Psoas muscle (tissue), 8 donors: ENCODE data around the gene MYO5C. TPM values are rescaled to one million over a fixed set of nuclear protein-coding genes. Genes with fewer than 3 reads are reported as not detected.

Experiments
- ATAC-seq, 4 donors: fragments of 200-7000 bp; cut with Tn5 transposase; one replicate each; pipeline ENCODE4 v1.9.1; 2020; ENCODE audit warnings: moderate library complexity in 3 of 4, mild to moderate bottlenecking in 2 of 4
- DNase-seq, 2 donors: peaks; one replicate each; pipeline ENCODE4 v3.0.0-alpha.2; 2020
- H3K27ac ChIP-seq: fragments of 200-600 bp; one replicate; pipeline ENCODE4 v1.8.0; 2022
- H3K27me3 ChIP-seq, 3 donors: fragments of 200-600 bp in 1 of 3; one replicate each; pipeline versions ENCODE4 v1.6.1 to v1.8.0; 2013 to 2022; ENCODE audit warnings: low read length in 2 of 3, mild to moderate bottlenecking in 2 of 3, moderate library complexity in 1 of 3; ENCODE audit not compliant: insufficient read depth in 3 of 3
- H3K36me3 ChIP-seq, 2 donors: fragments of 200-600 bp in 1 of 2; one replicate each; pipeline versions ENCODE4 v1.6.1 to v1.8.0; 2013 to 2022; ENCODE audit warnings: low read depth in 1 of 2, mild to moderate bottlenecking in 1 of 2, moderate library complexity in 1 of 2; ENCODE audit not compliant: insufficient read depth in 1 of 2
- H3K4me1 ChIP-seq: fragments of 200-600 bp; one replicate; pipeline ENCODE4 v1.8.0; 2022
- H3K4me3 ChIP-seq: fragments of 200-600 bp; one replicate; pipeline ENCODE4 v1.8.0; 2022; ENCODE audit warnings: mild to moderate bottlenecking
- H3K9me3 ChIP-seq: fragments of 200-600 bp; one replicate; pipeline ENCODE4 v1.8.0; 2022
- CTCF ChIP-seq: fragments of 200-600 bp; IDR thresholded peaks from one replicate; pipeline ENCODE4 v1.8.0; 2022; ENCODE audit warnings: antibody characterized with exemption
- WGBS, 3 donors: extraction: QIAGEN DNeasy Blood & Tissue Kit; methylation state at CpG; one replicate each; pipeline versions ENCODE4 v1.1.6 to v1.1.7; 2013; 5-methylcytosine and 5-hydroxymethylcytosine counted together
- intact Hi-C, 2 donors: fragments of 100-400 bp; cut with DNase I; formaldehyde crosslinking; loops; one replicate each; pipeline versions ENCODE4 v1.11.0 to v1.14.2; 2022
- polyA plus RNA-seq, 3 donors: library from polyadenylated mRNA; stranded (reverse); fragments of 200-250 nt; gene quantifications; one replicate each; pipeline ENCODE4 v1.2.3, GENCODE V29; 2013
- total RNA-seq, 4 donors: library from RNA; stranded (reverse); fragmentation: NEBNext Ultra II Directional in 2 of 4; extraction: Animal tissue kit (Norgen Biotek cat#: 25700) in 2 of 4; gene quantifications; one replicate each; pipeline versions ENCODE4 v1.2.1 to v1.2.4, GENCODE V29; 2021 to 2023
- donor health status: healthy with polysubstance abuse.
- donor health status: DM: no; HTN: no; CAD: no; lungs with moderate emphysema.
- donor health status: Bipolar disorder and iron deficiency.
- donor health status: healthy.
- donor health status: DM: yes; HTN: yes; CAD: no.
- donor health status: DM: no; HTN: no; CAD: no.
- donor health status: DM: no; HTN: no; CAD: no.
- donor health status: DM: yes; HTN: yes; CAD: no.

The MYO5C gene
- total and polyA plus RNA-seq, 7 donors, result 0.53 to 3.0 (median 1.2) TPM

GRCh38 chr15:52154896-52155865 is 140.4 kb downstream of the MYO5C start:
- Histone ChIP-seq H3K4me1 (no peaks in the 10 kb centered on the region), H3K36me3 (no peaks in the 10 kb centered on the region), H3K4me3 (no peak overlapping the region), H3K27ac (no peak overlapping the region), H3K9me3 (no peaks in the 10 kb centered on the region), H3K27me3 (no peaks in the 10 kb centered on the region)
- intact Hi-C loops, result no loop called here
- TF ChIP-seq CTCF, result no peak
- no peak for DNase-seq
- ATAC-seq, result no peak
- 73 to 80% (median 79%) methylated on average over 8 of the region's 8 CpGs for WGBS, 3 donors

- DNase-seq, result no peak
- H3K9me3 ChIP-seq, result no peaks in the 10 kb centered on the region
- H3K4me1 ChIP-seq, result no peaks in the 10 kb centered on the region
- H3K27ac ChIP-seq, result no peak overlapping the region
- no peak for ATAC-seq
- no peaks in the 10 kb centered on the region for H3K36me3 ChIP-seq
- no peak for TF ChIP-seq CTCF
- intact Hi-C loops, result no loop called here
- 96 to 98% (median 97%) methylated on average over 12 of the region's 12 CpGs for WGBS, 3 donors
- H3K4me3 ChIP-seq, result no peak overlapping the region
- H3K27me3 ChIP-seq, result no peaks in the 10 kb centered on the region
Observed at GRCh38 chr15:52153900-52154895, 141.4 kb downstream of the MYO5C start.

- no peaks in the 10 kb centered on the region for H3K4me1 ChIP-seq
- no peaks in the 10 kb centered on the region for H3K27me3 ChIP-seq
- TF ChIP-seq CTCF, result no peak
- H3K27ac ChIP-seq, result no peak overlapping the region
- WGBS, 3 donors, result 84 to 91% (median 87%) methylated on average over 4 of the region's 4 CpGs
- H3K36me3 ChIP-seq, result no peaks in the 10 kb centered on the region
- intact Hi-C loops, result no loop called here
- DNase-seq, result no peak
- H3K4me3 ChIP-seq, result no peak overlapping the region
- no peaks in the 10 kb centered on the region for H3K9me3 ChIP-seq
- ATAC-seq, result no peak
Observed at GRCh38 chr15:52151353-52151752, 144.3 kb downstream of the MYO5C start.

GRCh38 chr15:52150871-52151270 is 144.7 kb downstream of the MYO5C start:
- WGBS, 3 donors, result 95 to 96% (median 96%) methylated on average over 4 of the region's 4 CpGs
- H3K9me3 ChIP-seq, result no peaks in the 10 kb centered on the region
- H3K36me3 ChIP-seq, result no peaks in the 10 kb centered on the region
- no peak for DNase-seq
- no peaks in the 10 kb centered on the region for H3K27me3 ChIP-seq
- H3K4me1 ChIP-seq, result no peaks in the 10 kb centered on the region
- no peak overlapping the region for H3K27ac ChIP-seq
- H3K4me3 ChIP-seq, result no peak overlapping the region
- intact Hi-C loops, result no loop called here
- TF ChIP-seq CTCF, result no peak
- ATAC-seq, result no peak
